ENCODE results near the gene PDE4D. TPM values are rescaled to one million over a fixed set of nuclear protein-coding genes. Genes with fewer than 3 reads are reported as not detected.

The PDE4D gene
- total RNA-seq, 1 donor from 2014 or later = 34.5 TPM

DNA sequence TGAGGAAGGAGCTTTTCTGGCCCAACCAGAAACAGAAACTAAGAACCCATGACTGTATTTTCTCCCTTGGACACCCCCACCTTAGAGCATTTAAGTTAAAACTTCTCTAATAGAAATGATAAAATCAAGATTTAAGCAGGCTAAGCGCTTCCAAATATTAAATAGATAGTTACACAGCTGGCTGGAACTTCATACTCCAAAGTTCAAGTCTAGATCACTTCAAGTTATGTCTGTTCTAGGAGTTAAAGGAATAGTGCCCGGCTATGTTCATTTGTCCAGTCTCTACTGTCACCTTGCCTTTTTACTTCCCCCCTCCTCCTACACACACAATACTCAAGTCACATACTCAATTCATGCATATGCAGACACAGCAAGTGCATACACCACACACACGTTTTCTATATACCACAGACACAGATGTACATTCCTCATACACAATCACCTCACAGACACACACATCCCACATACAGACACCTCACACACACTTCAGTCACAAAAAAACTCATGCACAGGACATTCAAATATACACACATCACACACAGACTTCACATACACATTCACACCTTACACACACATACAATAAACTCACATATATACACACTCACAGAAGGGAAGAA lies 237.7 kb downstream of the PDE4D start:
- intact Hi-C loops (cut with micrococcal nuclease) = no loop called here
- DNase-seq = no peak
- no peak overlapping the region for H3K4me3 ChIP-seq
- H3K36me3 ChIP-seq = no peaks in the 10 kb centered on the region
- no peaks in the 10 kb centered on the region for H3K4me1 ChIP-seq
- TF ChIP-seq, protein P1, sequence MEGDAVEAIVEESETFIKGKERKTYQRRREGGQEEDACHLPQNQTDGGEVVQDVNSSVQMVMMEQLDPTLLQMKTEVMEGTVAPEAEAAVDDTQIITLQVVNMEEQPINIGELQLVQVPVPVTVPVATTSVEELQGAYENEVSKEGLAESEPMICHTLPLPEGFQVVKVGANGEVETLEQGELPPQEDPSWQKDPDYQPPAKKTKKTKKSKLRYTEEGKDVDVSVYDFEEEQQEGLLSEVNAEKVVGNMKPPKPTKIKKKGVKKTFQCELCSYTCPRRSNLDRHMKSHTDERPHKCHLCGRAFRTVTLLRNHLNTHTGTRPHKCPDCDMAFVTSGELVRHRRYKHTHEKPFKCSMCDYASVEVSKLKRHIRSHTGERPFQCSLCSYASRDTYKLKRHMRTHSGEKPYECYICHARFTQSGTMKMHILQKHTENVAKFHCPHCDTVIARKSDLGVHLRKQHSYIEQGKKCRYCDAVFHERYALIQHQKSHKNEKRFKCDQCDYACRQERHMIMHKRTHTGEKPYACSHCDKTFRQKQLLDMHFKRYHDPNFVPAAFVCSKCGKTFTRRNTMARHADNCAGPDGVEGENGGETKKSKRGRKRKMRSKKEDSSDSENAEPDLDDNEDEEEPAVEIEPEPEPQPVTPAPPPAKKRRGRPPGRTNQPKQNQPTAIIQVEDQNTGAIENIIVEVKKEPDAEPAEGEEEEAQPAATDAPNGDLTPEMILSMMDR (IDR thresholded peaks at IDR 0.05; ENCODE audit: borderline replicate concordance) = no peak
- H3K27ac ChIP-seq (replicated peaks) = no peak overlapping the region
- no peaks in the 10 kb centered on the region for H3K27me3 ChIP-seq (ENCODE audit: low read depth)
- H3K9me3 ChIP-seq (replicated peaks) = no peaks in the 10 kb centered on the region

- H3K4me3 ChIP-seq = no peak overlapping the region
- no peak for DNase-seq
- no peak overlapping the region for H3K27ac ChIP-seq (replicated peaks)
- TF ChIP-seq, protein P1 (IDR thresholded peaks at IDR 0.05; ENCODE audit: borderline replicate concordance) = no peak
- intact Hi-C loops (cut with micrococcal nuclease) = no loop called here
- H3K9me3 ChIP-seq (replicated peaks) = no peaks in the 10 kb centered on the region
- no peaks in the 10 kb centered on the region for H3K27me3 ChIP-seq (ENCODE audit: low read depth)
- H3K36me3 ChIP-seq = no peaks in the 10 kb centered on the region
- no peaks in the 10 kb centered on the region for H3K4me1 ChIP-seq
These were observed 238.8 kb downstream of the PDE4D start for GRCh38 chr5:59654691-59655090.

- TF ChIP-seq, protein P1 (IDR thresholded peaks at IDR 0.05; ENCODE audit: borderline replicate concordance) = no peak
- intact Hi-C loops (cut with micrococcal nuclease) = no loop called here
- Histone ChIP-seq H3K4me1 (peaks cover 12% of the 10 kb centered on the region), H3K27me3 (ENCODE audit: low read depth) (no peaks in the 10 kb centered on the region), H3K9me3 (replicated peaks) (no peaks in the 10 kb centered on the region), H3K36me3 (no peaks in the 10 kb centered on the region), H3K4me3 (no peak overlapping the region), H3K27ac (replicated peaks) (no peak overlapping the region)
- no peak for DNase-seq
These were observed 241.1 kb downstream of the PDE4D start for GRCh38 chr5:59652449-59652848.

- no peaks in the 10 kb centered on the region for H3K9me3 ChIP-seq (replicated peaks)
- DNase-seq = no peak
- H3K4me1 ChIP-seq = peaks cover 12% of the 10 kb centered on the region
- no peak overlapping the region for H3K4me3 ChIP-seq
- intact Hi-C loops (cut with micrococcal nuclease) = no loop called here
- H3K27me3 ChIP-seq (ENCODE audit: low read depth) = no peaks in the 10 kb centered on the region
- TF ChIP-seq, protein P1 (IDR thresholded peaks at IDR 0.05; ENCODE audit: borderline replicate concordance) = no peak
- no peak overlapping the region for H3K27ac ChIP-seq (replicated peaks)
- no peaks in the 10 kb centered on the region for H3K36me3 ChIP-seq
These were observed 244.3 kb downstream of the PDE4D start for GRCh38 chr5:59648949-59649921.

GRCh38 chr5:59648038-59648831 lies 245.3 kb downstream of the PDE4D start:
- intact Hi-C loops (cut with micrococcal nuclease) = no loop called here
- H3K36me3 ChIP-seq = no peaks in the 10 kb centered on the region
- H3K27ac ChIP-seq (replicated peaks) = no peak overlapping the region
- DNase-seq = no peak
- H3K4me3 ChIP-seq = no peak overlapping the region
- H3K27me3 ChIP-seq (ENCODE audit: low read depth) = no peaks in the 10 kb centered on the region
- peaks cover 12% of the 10 kb centered on the region for H3K4me1 ChIP-seq
- H3K9me3 ChIP-seq (replicated peaks) = no peaks in the 10 kb centered on the region
- TF ChIP-seq, protein P1 (IDR thresholded peaks at IDR 0.05; ENCODE audit: borderline replicate concordance) = no peak

All from left ventricle myocardium inferior (tissue), 1 donor.